GM20000 (cell line): Measurements from ENCODE around the gene HPCAL1.
A peak's percentile ranks its signal among the peaks of the same experiment; 100 is the strongest.

Experiments
- DNase-seq: peaks from one replicate; pipeline ENCODE4 v3.0.0; 2012; ENCODE audit warnings: low spot score
- CTCF ChIP-seq: IDR thresholded peaks from 2 replicates; pipeline ENCODE4 v1.5.1; 2012; ENCODE audit warnings: mild to moderate bottlenecking, control low read depth; ENCODE audit errors: extremely low read depth, missing control alignments

Gene HPCAL1

GRCh38 chr2:10413503-10413902 lies 110.8 kb downstream of the HPCAL1 start:
- no peak for DNase-seq
- no peak for TF ChIP-seq CTCF

DNA sequence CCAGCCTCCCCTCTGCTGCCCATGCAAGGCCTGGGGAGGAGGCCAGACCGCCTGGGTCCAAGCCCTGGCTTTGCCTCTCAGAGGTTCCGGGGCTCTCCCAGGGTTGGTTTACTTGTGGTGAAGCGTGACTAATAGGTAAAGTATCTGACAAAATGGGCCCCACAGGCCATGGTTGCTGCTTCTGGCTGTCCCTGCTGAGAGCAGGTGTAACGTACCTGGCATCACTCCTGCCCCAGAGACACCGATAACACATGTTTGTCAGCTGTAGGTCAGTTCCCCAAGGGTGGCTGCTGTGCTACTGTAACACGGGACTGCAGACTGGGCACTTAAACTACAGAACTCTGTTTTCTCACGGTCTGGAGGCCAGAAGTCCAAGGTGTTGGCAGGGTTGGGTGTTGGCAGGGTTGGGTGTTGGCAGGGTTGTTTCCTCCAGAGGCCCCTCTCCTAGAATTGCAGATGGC lies 111.3 kb downstream of the HPCAL1 start:
- TF ChIP-seq CTCF = no peak
- DNase-seq = peak; percentile 52

DNA sequence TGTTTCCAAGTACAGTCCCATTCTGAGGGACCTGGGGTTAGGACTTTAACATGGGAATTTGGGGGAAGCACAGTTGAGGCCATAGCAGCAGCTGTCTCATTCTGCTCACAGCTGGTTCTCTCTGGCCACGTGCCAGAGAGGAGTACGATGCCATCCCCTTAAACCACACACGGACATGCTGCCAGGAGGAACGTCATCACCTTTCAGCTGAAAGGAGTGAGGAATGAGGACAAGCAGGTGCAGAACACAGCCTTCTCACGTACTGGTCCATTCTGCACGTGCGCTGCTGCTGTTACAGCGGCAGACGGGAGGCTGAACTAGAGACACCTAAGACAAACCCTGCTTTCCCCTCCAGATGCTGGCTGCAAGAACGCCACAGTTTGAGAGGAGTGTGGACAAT lies 111.9 kb downstream of the HPCAL1 start:
- no peak for DNase-seq
- no peak for TF ChIP-seq CTCF

GRCh38 chr2:10415048-10415447 lies 112.3 kb downstream of the HPCAL1 start:
- DNase-seq = no peak
- TF ChIP-seq CTCF = no peak

- no peak for TF ChIP-seq CTCF
- DNase-seq = no peak
These were observed 112.9 kb downstream of the HPCAL1 start for GRCh38 chr2:10415640-10416039.

DNA sequence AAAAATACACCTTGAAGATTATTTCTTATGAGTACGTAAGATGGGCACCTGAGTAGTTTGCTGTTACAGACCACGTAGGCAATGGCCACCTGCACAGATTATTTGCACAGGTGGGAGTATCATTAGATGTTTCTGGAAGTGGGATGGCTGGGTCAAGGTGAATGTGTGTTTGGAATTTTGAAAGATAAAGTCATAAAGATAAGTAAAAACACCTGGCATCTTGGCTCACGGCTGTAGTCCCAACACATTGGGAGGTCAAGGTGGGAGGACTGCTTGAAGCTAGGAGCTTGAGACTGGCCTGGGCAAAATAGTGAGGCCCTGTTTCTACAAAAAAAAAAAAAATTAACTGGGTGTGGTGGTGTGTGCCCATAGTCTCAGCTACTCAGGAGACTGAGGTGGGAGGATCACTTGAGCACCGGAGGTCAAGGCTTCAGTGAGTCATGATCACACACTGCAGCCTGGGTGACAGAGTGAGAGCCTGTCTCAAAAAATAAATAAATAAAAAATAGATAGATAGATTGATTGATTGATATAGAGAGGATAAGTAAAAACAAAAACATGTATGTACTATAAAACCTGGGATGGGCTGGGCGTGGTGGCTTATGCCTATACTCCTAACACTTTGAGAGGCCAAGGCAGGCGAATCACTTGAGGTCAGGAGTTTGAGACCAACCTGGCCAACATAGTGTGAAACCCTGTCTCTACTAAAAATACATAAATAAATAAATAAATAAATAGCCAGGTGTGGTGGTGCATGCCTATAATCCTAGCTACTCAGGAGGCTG lies 115.0 kb downstream of the HPCAL1 start:
- no peak for TF ChIP-seq CTCF
- DNase-seq = no peak

GRCh38 chr2:10419553-10420257 lies 117.0 kb downstream of the HPCAL1 start:
- TF ChIP-seq CTCF = no peak

More at GRCh38 chr2:10419553-10420257, 117.0 kb downstream of the HPCAL1 start:
- DNase-seq = no peak
